ENCODE measurements around the gene BARHL2.

Gene BARHL2

GRCh38 chr1:90722874-90723589 is 5.9 kb upstream of the BARHL2 start:
- TF ChIP-seq EZH2 (optimal IDR thresholded peaks at IDR 0.05; ENCODE audit: low read depth, low read length) (no peak), EZH2phosphoT487 (IDR thresholded peaks at IDR 0.05; ENCODE audit: low read length) (no peak), CTCF (IDR thresholded peaks at IDR 0.05; ENCODE audit: low read length) (no peak)
- Histone ChIP-seq H3K27me3 (replicated peaks; ENCODE audit: insufficient read depth, low read length) (peaks cover 5% of the 10 kb centered on the region; the same call in 1 of the 2 replicates), H2AFZ (ENCODE audit: low read length) (peak overlapping the region; percentile 62), H3K27ac (ENCODE audit: low read length) (no peak overlapping the region), H3K79me2 (ENCODE audit: low read length) (no peaks in the 10 kb centered on the region), H3F3A (ENCODE audit: insufficient read depth, low read length) (0 out of 2 replicates have a peak, but pooled peaks cover 3% of the 10 kb centered on the region), H3K9ac (ENCODE audit: low read length) (peak overlapping the region; percentile 24; the same call in 1 of the 2 replicates), H3K36me3 (replicated peaks; ENCODE audit: insufficient read depth, low read length) (no peaks in the 10 kb centered on the region), H3K9me3 (replicated peaks; ENCODE audit: insufficient read depth, low read length) (no peaks in the 10 kb centered on the region), H3K4me1 (ENCODE audit: low read length) (no peaks in the 10 kb centered on the region), H3K4me2 (ENCODE audit: low read depth, low read length) (peak overlapping the region; percentile 38; the same call in 1 of the 2 replicates), H3K9me2 (replicated peaks; ENCODE audit: insufficient read depth, low read length) (no peaks in the 10 kb centered on the region), H4K20me1 (ENCODE audit: insufficient read depth, low read length) (no peaks in the 10 kb centered on the region), H3K4me3 (ENCODE audit: low read length) (peak overlapping the region; percentile 58)
- DNase-seq, result peak; percentile 28

- H2AFZ ChIP-seq (ENCODE audit: low read length), result peak overlapping the region; percentile 43; the same call in 1 of the 2 replicates
- TF ChIP-seq EZH2 (optimal IDR thresholded peaks at IDR 0.05; ENCODE audit: low read depth, low read length) (no peak), CTCF (IDR thresholded peaks at IDR 0.05; ENCODE audit: low read length) (peak; percentile 89)
- peaks cover 5% of the 10 kb centered on the region; the same call in 1 of the 2 replicates for H3K27me3 ChIP-seq (replicated peaks; ENCODE audit: insufficient read depth, low read length)
- peak overlapping the region; percentile 15; the same call in 1 of the 2 replicates for H3K4me3 ChIP-seq (ENCODE audit: low read length)
- H3K9me3 ChIP-seq (replicated peaks; ENCODE audit: insufficient read depth, low read length), result no peaks in the 10 kb centered on the region
- DNase-seq, result peak; percentile 75
- no peaks in the 10 kb centered on the region for H3K9me2 ChIP-seq (replicated peaks; ENCODE audit: insufficient read depth, low read length)
- no peak overlapping the region for H3K27ac ChIP-seq (ENCODE audit: low read length)
- no peak overlapping the region for H3K9ac ChIP-seq (ENCODE audit: low read length)
- no peaks in the 10 kb centered on the region for H3K4me1 ChIP-seq (ENCODE audit: low read length)
- peak overlapping the region; percentile 61 for H3K4me2 ChIP-seq (ENCODE audit: low read depth, low read length)
- no peaks in the 10 kb centered on the region for H3K79me2 ChIP-seq (ENCODE audit: low read length)
- H4K20me1 ChIP-seq (ENCODE audit: insufficient read depth, low read length), result no peaks in the 10 kb centered on the region
- 0 out of 2 replicates have a peak, but pooled peaks cover 3% of the 10 kb centered on the region for H3F3A ChIP-seq (ENCODE audit: insufficient read depth, low read length)
- no peaks in the 10 kb centered on the region for H3K36me3 ChIP-seq (replicated peaks; ENCODE audit: insufficient read depth, low read length)
Observed at GRCh38 chr1:90721210-90722194, 4.4 kb upstream of the BARHL2 start.

GRCh38 chr1:90720145-90720636 is 3.1 kb upstream of the BARHL2 start:
- no peaks in the 10 kb centered on the region for H3K36me3 ChIP-seq (replicated peaks; ENCODE audit: insufficient read depth, low read length)
- H3K9ac ChIP-seq (ENCODE audit: low read length), result no peak overlapping the region
- H3K9me2 ChIP-seq (replicated peaks; ENCODE audit: insufficient read depth, low read length), result no peaks in the 10 kb centered on the region
- H3K4me3 ChIP-seq (ENCODE audit: low read length), result no peak overlapping the region
- H3K4me1 ChIP-seq (ENCODE audit: low read length), result no peaks in the 10 kb centered on the region
- no peaks in the 10 kb centered on the region for H3K9me3 ChIP-seq (replicated peaks; ENCODE audit: insufficient read depth, low read length)
- no peak for DNase-seq
- H3K27ac ChIP-seq (ENCODE audit: low read length), result no peak overlapping the region
- TF ChIP-seq EZH2 (optimal IDR thresholded peaks at IDR 0.05; ENCODE audit: low read depth, low read length) (no peak), CTCF (IDR thresholded peaks at IDR 0.05; ENCODE audit: low read length) (no peak), EZH2phosphoT487 (IDR thresholded peaks at IDR 0.05; ENCODE audit: low read length) (no peak)
- 0 out of 2 replicates have a peak, but pooled peaks cover 3% of the 10 kb centered on the region for H3F3A ChIP-seq (ENCODE audit: insufficient read depth, low read length)
- no peak overlapping the region for H2AFZ ChIP-seq (ENCODE audit: low read length)
- H4K20me1 ChIP-seq (ENCODE audit: insufficient read depth, low read length), result no peaks in the 10 kb centered on the region
- H3K4me2 ChIP-seq (ENCODE audit: low read depth, low read length), result no peak overlapping the region
- H3K27me3 ChIP-seq (replicated peaks; ENCODE audit: insufficient read depth, low read length), result no peaks in the 10 kb centered on the region
- no peaks in the 10 kb centered on the region for H3K79me2 ChIP-seq (ENCODE audit: low read length)
